HL-60/S4 treated with retinoic acid at 250 ng/mL for 4 days and 3 days (cell line): ENCODE measurements around the gene TK2.
"Not testable (repeated sequence)": the region's sequence is repeated elsewhere in the genome, so short reads cannot be mapped to it uniquely, and the experiment has no call there.

Experiments used
- in situ Hi-C: fragments of 300-500 bp; cut with MboI; formaldehyde crosslinking; loops from 2 replicates; pipeline ENCODE4 v1.7.0; 2022; ENCODE audit warnings: low sequenced_read_pairs

Gene TK2

DNA sequence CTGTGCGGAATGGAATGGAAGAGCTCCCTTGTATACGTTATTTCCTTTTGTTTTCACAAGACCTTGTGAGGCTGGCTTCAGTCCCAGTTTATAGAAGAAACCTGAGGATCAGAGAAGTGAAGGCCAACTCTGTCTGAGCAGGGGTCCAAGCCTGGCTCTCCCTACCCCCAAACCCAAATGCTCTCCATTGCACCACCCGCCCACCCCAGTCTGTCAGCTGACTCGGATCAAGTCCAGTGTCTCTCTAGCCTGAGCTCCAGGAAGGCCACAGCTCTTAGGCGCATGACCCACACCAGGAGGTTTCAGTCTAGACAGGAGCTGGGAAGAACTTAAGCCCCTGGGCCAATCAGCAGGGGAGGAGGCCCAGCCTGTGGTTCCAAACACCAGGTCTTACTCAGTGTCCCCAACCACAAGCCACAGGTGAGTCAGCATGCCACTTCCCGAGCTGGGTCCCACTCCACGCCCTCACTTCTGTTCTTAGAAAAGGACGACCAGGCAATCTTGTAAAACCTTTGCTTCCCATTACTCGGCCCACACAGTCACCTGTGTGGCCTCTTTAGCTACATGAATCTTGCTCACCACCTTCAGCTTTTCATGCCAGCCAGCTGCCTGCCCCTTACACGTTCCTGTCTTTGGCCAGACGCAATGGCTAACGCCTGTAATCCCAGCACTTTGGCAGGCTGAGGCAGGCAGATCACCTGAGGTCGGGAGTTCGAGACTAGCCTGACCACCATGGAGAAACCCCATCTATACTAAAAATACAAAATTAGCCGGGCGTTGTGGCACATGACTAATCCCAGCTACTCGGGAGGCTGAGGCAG is 27.8 kb downstream of the TK2 start:
- in situ Hi-C loops: no loop called here

DNA sequence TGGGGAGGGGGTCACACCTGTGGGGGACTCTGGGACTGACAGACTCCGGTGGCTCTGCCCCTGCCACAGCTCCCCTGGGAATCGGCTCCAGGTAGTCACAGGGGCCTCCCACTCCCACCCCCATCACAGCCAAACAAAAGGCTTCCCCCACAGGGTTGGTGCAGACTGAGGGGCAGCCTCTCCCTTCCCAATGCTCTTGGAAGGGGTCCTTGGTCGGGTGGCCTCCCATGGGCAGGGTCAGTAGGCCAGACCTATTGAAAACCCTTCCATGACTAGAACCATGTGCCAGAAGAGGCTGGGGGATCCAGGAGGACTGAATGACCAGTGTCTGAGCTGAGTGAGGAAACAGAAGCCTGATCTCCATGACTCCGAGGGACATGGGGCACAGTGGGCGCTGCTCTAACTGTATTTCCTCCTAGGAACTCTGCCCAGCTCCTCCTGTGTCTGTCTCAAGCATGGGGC is 28.6 kb downstream of the TK2 start:
- in situ Hi-C loops: no loop called here

DNA sequence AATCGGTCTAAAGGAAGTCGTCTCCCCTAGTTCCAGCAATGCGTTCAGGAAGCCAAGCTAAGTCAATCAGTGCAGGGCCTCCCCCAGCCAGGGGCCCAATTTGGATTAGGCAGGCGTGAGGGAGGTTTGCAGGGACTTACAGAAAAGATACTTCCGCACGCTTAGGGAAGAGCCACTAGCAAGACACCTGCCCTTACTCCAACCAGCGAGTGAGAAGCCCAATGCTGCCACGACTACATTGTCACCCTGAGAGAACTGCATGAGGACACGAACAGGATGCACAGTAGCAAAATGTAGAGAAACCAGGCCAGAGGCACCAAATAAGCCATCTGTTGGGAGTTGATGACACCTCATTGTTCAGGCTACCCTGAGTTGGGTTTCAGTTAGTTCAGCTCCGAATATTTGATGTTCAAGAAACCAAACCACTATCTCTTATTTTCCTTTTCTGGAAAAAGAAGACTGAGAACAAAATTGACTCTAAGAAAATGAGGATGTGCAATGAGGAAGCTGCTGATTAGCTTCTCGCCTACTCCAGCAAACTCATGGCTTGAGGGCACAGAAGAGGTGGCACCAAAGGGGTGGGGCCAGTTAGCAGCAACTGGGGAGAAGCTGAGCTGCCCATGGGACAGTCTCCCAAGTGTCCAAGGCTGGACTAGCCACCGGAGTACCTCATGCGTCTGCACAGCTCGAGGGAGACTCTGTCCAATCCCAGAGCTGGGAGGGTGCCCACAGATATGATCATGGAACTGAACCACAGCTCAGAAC is 29.3 kb downstream of the TK2 start:
- in situ Hi-C loops: no loop called here

DNA sequence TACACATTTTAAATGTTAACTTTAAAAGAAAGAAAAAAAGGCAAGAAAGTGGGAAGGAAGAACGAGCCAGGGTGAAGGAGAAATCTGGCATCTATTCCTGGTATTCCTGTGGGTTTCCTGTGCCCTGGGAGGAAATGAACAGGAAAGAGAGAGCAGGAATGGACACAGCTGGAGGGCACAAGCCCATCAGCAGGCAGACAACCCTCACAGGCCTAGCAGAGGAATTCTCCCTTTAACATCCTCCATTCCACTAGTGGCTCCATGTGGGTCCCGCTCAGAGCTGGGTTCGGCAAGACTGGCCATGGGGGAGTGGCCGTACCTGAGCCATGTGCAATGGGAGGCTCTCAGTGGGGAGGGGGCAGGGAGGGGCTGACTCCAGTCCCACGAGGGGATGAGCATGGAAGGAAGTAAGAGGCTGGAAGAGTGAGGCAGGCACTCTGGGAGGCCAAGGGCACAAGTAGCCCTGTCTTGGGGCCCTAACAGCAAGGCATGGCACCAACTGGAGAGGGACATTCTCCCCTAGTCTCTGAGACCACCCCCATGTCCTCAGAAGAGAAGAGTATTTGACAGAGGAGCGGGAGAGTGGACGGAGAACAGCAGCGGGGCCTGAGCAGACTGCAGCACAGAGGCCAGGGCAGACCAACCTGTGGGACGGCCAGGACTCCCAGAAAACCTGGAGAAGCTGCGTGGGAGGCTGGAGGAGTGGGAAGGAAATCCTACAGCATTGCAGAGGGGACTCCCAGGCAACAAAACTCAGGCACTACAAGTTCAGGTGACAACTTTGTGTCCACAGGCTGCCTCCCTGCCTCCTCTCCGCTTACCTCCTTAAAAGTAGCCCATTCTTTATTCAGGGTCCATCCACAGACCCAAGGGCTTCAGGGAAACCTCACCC is 30.2 kb downstream of the TK2 start:
- in situ Hi-C loops: no loop called here

DNA sequence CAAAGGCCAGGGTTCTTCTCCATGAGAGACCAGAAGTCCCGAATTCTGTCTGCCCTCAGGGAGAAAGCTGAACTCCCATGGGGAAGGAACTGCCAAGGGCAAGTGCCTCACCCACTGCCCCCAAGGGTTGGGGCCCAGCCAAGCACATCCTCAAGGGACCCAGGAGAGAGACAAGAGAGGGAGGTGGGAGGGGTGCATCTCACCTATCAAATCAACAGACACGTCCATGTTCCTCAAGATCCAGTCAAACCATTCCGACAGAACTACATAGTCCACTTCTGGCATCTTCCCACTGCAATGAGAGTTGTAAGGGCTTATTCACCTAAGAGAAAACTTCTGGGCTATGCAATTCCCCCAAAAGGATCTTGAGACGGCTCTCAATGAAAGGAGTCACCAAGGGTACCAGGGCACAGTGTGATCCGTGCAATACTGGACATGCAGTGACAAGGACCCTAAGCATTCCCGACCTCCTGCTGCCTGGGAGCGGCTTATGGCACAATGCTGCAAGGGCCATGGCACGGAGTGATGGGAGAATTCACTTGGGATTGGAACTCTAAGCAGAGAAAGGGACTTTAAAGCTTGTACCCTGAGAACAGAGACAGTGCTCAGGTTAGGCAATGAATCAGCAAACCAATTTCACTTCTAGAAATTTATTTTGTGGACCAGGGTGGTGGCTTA is 32.2 kb downstream of the TK2 start:
- in situ Hi-C loops: no loop called here

DNA sequence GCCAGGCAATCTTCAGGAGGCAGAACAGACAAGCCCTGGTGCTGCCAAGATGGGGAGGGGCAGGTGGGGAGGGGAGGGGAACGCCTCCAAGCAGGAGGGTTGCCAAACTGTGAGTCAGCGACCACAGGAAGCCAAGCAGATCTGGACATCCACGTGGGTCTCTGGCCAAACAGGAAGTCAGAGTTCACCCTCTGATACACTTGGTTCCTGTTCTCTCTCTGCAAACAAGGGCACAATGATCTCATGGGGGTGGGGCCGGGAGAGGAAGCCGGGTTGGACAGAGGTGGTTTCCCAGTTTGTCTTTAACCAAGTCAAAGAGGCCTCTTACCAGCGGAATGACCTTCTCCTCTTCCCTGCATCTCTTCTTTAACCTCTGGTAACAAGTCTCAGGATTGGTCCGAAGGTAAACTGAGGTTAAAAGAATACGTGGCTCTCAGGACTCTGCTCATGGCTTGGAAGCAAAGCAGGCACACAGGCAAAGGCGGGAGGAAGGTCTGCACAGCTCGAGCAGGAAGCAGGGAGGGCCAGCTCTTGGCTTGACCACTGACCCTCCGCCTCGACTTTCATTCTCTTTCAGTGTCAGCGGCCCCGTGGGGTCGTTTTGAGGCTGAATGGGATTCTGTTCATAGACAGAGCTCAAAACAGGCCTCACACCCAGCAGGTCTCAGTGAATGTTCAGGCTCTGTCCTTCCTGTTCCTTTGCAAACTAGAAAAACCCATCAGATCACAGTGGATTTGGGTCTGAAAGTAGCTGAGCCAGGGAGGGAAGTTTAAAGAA is 32.9 kb downstream of the TK2 start:
- in situ Hi-C loops: no loop called here

DNA sequence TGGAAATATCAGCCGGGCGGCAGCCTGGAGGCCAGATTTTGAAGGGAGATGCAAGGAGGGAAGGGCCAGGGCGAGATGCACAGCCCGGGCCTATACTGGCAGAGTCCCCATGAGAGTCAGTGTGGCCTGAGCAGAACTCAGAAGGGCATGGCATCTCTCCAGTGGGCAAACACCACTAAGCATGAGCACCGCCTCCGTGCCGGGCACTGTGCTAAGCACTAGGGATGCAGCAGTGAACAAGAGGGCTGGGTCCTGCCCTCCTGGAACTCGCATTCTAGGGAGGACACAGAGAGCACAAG is 33.5 kb downstream of the TK2 start:
- in situ Hi-C loops: no loop called here

DNA sequence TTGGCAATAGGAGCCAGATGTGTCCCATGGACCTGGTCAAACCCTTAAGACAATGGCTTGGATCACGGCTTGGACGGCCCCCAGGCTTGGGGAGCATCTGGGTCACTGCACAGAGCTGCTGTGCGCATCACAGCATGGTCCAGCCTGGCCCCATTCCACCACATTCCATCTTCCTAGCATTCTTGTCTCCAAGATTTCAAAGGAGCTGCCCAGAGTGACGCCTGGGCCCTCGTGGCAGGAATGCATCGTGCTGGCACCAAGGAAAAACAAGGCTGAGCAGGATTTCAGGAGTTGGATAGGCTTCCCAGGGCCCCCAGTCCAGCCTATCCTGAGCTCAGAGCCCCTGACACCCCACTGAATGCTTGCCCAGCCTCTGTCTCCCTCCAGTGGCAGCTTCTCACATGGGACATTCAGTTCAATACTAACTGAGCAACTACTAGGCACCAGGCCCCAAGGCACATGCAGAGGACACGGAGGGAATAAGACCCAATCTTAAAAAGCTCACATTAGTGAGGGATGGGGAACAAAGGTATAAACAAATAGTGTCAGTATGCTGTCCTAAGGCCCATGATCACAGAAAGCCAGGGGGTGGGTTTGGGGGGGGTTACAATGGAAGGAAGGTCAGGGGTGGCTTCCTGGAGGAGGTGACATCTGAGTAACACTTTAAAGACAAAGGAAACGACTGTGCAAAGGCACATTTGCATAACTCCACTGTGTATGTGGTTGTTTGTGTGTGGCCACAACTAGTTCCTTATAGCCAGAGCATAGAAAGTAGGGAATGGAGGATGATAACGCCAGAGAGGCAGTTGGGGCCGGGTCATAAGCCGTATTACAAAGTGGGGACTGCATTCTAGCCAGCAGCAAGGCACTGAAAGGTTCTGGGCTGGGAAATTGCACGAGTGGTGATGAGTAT is 34.1 kb downstream of the TK2 start:
- in situ Hi-C loops: no loop called here

DNA sequence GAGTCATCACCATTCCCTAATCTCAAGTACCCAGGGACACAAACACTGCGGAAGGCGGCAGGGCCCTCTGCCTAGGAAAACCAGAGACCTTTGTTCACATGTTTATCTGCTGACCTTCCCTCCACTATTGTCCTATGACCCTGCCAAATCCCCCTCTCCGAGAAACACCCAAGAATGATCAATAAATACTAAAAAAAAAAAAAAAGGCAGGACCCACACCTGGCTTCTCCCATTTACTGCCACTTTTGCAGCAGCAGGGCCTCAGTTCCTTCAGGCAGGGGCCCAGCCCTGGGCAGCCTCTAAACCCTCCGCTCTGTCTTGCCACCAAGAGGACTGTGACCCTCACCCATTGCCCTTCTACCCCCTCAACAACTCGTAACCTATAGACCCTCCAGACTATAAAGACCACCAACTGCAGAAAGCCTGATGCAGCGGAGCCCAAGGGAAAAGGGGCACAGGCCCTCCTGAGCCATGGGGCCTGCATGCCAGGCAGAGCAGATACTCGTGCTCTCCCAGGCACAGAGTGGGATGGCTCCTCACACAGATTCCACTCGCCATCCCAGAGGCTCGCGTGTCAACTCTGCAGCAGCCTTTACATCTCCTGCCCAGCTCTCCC is 34.8 kb downstream of the TK2 start:
- in situ Hi-C loops: not testable (repeated sequence)

DNA sequence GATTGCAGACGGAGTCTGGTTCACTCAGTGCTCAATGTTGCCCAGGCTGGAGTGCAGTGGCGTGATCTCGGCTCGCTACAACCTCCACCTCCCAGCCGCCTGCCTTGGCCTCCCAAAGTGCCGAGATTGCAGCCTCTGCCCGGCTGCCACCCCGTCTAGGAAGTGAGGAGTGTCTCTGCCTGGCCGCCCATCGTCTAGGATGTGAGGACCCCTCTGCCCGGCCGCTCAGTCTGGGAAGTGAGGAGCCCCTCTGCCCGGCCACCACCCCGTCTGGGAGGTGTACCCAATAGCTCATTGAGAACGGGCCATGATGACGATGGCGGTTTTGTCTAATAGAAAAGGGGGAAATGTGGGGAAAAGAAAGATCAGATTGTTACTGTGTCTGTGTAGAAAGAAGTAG is 35.5 kb downstream of the TK2 start:
- in situ Hi-C loops: not testable (repeated sequence)

DNA sequence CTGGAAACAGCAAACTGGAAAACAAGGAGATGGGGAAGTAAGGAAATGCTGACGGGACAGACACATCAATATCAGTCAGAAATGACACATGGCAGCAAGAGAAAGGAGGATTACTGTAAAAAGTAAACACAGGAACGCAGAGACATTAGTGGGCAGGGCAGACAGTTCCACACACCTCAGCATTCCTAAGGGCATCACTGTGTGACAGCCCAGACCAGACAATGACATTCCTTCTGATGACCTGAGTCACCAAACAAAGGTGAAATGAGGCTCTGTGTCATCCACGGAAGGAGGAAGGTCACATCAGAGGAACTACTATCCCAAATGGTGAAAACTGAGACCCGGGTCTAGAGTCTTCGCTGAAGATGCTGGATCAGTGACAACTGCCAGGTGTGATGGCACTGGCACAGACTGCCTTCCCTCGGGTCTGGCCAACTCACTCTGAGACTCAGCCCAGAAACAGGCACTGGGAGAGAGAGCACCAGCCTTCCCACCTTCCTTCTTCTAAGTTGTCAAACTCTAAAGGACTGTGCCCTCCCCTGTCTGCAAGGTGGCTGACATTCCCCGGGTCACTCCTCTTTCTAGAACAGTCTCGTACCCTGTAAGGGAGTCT is 36.7 kb downstream of the TK2 start:
- in situ Hi-C loops: no loop called here

DNA sequence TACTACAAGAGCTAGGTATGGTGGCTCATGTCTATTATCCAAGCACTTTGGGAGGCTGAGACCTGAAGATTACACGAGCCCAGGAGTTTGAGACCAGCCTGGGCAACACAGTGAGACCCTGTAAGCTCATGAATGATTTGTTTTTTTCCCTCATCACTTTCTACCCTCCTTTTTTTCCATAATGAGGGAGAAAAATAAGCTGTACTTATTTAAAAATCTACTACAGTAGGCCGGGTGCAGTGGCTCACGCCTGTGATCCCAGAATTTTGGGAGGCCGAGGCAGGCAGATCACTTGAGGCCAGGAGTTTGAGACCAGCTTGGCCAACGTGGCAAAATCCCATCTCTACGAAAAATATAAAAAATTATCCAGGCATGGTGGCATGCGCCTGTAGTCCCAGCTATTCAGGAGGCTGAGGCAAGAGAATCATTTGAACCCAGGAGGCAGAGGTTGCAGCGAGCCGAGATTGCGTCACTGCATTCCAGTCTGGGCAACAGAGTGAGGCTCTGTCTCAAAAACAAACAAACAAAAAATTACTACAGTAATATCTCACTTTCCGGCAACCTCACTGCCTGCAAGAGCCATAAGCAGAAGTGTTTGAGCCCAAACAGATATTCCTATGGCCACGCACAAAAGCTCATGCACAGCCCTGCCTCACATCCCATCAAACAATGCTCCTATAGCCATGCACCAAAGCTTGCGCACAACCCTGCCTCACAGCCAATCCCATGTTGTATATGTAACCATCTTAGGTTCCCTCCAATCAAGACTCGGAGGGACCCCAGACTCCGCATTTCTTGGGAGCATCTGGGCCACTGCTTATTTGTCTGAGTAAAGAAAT is 37.4 kb downstream of the TK2 start:
- in situ Hi-C loops: no loop called here

DNA sequence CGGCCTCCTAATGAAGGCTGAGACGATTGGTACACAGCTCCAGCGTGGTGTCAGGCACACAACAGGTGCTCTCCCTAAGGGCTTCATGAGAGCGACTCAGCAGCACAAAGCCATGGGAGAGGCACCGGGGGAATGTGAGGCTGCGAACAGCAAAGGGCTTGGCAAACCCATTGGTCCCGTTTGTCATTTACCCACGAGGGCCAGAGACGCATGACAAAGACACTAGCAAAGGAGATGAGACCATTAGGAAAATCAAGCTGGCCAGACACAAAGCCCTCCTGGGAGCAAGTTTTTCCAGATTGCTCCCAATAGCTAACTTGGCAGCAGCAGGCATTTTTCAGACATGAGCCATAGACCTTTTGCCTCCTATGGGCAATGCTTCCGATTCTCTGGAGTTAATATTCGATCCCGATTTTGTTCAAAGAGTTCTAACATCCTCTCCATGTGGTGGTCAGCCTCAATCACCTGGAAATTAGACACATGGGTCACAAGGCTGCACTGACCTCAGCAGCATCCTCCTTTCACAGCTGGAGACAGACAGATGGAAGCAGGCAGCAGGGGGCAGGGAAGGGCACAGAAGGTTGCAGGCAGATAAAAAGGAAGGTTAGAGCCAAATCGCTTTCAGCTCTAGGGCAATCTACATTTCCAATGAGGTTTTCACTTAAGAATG is 38.2 kb downstream of the TK2 start:
- in situ Hi-C loops: no loop called here

DNA sequence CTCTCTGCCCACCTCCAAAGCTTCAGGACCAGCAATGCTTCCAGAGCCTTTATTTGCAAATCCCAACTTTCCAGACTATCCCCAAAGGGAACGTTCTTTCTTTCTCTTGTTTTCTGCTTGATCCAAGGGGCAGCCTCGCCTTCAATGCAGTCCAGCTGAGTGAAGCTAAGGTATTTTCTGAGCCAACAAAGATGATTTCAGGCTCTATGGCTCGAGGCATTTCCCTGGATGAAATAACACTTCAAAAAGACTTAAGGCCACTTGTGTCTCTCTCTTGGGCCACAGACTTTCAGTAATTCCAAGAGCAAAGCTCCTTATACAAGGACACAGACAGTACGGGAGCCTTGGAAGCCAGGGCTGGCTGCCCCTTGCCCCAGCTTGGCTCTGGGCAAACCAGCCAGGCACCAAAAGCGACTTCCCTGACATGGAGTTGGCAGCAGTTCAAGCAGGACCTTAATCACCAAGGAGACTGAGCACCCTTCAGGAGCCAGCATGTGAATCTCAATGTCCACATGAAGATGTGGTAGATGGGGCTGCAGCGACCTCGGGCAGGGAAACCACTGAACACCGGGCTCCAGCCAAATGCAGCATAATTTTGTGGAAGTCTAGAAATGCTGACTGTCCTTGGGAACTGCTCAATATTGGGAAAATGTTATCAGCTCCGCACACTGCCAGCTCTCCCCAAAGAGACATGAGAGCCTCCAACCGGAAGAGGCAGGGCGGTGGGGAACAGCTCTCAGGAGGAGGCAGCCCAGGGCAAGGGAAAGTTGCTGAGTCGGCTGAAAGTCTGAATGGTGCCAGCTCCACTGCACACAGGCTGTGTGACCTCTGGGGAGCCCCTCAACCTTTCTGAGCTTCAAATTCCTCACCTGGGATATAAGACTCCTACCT is 39.0 kb downstream of the TK2 start:
- in situ Hi-C loops: no loop called here

DNA sequence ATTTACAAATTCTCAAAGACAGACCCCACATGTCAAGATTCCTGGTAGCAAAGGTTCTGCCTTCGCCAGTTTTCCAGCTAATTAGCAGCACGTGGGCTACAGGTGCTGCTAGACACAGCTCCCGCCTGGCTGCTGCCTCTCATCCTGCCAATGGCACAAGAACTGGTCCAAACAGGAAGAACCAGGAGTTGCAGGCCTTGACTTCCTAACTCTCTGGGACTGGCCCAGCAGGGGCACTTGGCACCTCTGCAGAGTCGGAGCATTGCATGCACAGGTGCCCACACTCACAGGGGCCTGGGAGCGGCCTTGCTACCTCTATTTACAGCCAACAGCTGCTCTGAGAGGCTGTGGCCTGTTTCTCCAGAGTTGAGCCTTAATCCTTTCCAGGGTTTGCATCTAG is 39.6 kb downstream of the TK2 start:
- in situ Hi-C loops: no loop called here

DNA sequence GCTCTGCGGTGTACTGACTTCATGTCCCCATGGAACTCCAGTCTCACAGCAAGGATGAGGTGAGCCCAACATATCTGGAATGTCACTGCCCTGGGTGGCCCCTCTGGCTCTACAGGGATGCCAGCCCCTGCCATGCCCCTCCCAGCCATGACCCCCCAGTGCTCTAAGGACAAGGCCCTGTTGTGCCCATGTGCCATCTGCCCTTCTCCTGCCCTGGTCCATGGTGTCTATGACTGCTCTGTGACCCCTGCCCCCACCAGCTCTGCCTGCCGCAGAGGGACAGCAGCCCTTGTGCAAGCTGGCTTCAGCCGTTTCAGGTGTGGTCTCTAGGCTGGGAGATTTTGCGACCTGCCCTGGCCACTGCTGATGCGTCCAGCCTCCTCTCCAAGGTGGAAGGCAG is 40.3 kb downstream of the TK2 start:
- in situ Hi-C loops: no loop called here
